HL-60/S4 treated with phorbol 12-myristate 13-acetate at 8.2 ng/mL for 4 days and 3 days (cell line): Measurements from ENCODE around the gene RPUSD4.

Source experiments
- in situ Hi-C: fragments of 300-500 bp; cut with MboI; formaldehyde crosslinking; loops from 2 replicates; pipeline ENCODE4 v1.15.0; 2022; ENCODE audit warnings: low sequenced_read_pairs

Gene RPUSD4

DNA sequence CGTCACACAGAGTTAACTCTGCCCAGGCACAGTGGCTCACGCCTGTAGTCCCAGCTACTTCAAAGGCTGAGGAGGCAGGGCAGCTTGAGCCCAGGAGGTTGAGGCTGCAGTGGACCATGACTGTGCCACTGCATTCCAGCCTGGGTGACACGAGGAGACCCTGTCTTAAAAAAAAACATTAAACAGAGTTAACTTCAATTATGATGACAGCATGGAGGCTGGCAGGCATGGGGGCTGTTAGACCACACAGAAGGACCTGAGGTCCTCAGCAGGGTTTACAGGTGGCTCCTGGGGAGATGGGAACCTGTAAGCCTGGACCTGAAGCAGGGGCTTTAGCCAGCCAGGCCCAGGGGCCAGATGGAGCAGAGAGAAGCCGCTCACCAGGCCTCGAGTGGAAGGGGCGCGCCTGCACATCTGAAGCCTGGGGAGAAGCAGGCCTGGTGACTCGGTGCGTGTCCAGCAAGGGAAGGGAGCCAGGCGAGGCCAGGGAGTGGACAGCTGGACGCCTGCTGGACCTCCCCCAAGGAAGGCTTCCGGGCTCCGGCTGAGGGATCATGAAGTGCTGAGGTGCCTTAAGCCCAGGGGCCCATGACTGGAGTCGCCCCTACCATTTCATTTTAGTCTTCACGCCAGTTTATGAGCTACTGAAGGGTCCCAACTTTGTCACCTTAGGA is 25.3 kb downstream of the RPUSD4 start:
- in situ Hi-C loops: loop anchor here (25.0 kb wide), 1 partner anchor 274 kb away; the partner anchor contains the start of genes DDX25 and PUS3

DNA sequence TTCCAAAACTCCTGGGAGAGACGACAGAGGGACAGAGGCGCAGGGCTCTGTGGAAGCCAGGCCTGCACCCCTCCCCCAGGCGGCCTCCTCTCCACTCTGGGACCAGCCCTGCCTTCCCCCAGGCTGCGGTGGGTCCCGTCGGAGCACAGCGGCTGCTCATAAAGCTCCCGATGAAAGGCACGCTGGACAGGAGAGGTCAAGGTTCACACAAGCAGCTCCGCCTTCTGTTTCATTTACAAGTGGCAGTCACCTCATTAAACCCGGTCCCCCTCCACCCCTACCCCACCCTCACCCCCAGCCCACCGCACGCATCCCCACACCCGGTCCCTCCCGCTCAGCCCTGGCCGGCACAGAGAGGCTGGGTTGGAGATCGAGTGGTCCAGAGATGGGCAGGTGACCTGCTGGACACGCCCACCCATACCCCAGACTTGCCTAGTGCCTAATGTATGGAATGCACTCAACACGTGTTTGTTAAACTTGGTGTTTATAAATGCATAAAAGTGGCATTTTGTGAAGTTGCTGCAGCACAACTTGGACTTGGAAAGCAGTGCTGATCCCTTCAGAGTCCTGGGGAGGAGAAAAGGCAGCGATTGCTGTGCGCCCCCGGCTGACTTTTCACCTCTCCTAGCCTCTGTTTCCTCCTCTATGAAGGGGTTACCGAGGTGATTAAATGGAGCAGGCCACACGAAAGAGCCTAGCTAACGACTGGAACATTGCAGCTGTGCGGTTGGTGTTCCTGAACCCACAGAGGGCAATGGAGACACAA is 26.0 kb downstream of the RPUSD4 start:
- in situ Hi-C loops: loop anchor here (25.0 kb wide), 1 partner anchor 273 kb away; the partner anchor contains the start of genes DDX25 and PUS3

DNA sequence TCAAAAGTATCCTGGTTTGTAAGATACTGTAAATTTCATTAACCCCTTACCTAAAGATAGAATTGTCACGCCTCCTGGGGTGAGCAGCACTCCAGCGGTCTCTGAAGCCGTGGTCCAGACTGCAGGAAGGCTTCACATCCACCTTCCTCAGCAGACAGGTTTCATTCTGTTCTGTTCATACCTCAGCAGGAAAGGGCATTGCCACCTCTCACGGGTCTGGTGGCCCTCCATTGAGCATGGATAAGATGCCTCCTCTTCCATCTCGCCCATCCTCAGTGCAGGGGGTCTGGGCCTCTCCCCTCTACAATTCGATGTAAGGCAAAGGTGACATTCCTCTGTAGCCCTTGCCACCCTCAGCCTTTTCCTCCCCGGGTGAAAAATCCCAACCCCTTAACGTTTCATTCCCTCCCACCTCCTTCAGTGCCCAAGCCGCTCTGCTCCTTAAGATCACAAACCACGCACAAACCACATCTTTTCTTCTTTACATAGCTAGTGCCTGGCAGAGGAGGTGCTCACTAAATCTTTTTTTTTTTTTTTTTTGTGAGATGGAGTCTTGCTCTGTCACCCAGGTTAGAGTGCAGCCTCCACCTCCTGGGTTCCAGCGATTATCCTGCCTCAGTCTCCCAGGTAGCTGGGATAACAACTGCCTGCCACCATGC is 28.5 kb downstream of the RPUSD4 start:
- in situ Hi-C loops: loop anchor here (25.0 kb wide), 1 partner anchor 271 kb away; the partner anchor contains the start of genes DDX25 and PUS3

DNA sequence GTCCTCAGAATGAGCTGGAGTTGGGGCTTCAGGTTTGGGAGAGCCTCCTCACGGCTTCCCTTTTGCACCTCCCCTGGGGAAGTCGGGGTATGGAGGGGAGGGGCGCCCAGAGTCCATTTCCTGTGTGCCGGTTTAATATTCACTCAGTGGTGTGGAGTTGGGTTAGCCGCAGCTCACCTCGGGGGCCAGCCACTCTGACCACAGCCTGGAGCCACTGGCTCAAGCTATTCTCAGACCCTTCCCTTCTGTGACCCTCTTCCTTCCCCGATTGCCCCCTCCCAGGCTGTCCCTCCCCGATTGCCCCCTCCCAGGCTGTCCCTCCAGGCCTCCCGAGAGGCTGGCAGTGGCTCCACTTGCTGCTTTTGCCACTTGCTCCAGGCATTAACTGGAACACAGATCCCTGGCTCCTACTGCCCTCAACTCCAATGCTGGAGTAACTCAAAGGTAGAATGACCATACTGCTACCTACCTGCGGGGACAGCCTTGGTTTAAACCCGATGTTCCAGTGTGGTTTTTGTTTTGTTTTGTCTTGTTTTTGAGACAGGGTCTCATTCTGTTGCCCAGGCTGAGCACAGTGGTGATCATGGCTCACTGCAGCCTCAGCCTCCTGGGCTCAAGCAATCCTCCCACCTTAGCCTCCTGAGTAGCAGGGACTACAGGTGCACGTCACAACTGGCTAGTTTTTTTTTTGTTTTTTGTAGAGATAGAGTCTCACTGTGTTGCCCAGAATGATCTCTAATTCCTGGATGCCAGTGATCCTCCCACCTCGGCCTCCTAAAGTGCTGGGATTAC is 29.3 kb downstream of the RPUSD4 start:
- in situ Hi-C loops: loop anchor here (25.0 kb wide), 1 partner anchor 270 kb away; the partner anchor contains the start of genes DDX25 and PUS3

DNA sequence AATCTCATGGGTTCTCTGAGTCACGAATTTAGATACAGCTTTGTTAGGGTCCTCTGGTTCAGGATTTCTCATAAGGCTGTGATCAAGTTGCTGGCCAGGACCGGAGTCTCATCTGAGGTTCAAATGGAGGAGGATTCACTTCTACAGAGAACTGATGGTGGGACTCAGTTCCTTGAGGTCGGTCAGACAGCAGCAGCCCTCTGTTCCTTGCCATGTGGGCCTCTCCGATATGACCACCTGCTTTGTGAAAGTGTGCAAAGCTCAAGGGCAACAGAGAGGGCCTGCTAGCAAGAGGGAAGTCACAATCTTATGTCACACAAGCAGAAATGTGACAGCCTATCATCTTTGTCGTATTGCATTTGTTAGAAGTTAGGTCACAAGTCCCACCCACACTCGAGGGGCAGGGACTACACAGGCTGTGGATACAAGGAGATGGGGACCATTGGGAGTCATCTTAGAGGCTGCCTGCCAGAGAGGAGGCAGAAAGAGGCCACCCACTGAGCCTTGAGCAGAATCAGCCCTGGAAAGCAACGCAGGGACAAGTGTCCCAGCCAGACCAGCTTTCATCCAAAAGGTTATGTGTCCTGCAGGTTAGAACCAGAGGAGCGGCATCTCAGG is 34.5 kb downstream of the RPUSD4 start:
- in situ Hi-C loops: loop anchor here (25.0 kb wide), 1 partner anchor 265 kb away; the partner anchor contains the start of genes DDX25 and PUS3

DNA sequence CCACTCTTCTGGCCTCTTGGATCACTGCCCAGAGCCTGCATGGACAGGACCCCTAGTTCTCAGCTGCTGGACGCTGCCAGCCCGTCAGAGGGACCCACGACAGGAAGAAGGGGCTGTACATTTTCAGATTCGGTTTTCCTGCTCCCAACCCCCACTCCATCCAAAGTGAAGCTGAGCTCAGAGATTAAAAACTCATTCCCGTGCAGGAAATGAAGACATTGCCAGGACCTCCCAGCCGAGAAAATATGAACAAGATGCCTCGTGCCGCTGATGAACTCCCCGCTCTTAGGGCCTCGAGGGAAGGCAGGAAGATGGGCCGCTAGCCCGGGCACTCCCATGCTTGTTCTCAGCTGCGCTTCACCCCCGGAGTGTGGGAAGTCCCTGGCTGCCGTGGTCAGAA is 36.1 kb downstream of the RPUSD4 start:
- in situ Hi-C loops: loop anchor here (25.0 kb wide), 1 partner anchor 263 kb away; the partner anchor contains the start of genes DDX25 and PUS3

DNA sequence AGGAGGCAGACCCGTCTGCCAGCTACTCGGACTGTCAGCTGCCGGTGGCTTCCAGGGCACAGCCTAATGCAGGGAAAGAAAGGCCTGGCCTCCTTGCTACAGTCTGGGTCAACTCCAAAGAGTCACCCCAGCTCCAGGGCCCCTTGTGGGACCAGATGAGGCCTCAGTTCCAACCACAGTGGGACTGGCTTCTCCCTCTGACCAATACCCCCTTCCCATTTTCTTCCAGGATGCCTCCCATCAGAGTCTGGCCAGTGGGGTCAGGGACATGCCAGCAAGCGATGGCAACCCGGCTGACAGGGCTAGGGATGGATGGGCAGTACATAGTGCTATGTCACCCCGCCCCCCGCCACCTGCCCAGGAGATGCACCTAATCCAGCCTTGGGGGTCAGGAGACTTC is 36.6 kb downstream of the RPUSD4 start:
- in situ Hi-C loops: loop anchor here (25.0 kb wide), 1 partner anchor 263 kb away; the partner anchor contains the start of genes DDX25 and PUS3

DNA sequence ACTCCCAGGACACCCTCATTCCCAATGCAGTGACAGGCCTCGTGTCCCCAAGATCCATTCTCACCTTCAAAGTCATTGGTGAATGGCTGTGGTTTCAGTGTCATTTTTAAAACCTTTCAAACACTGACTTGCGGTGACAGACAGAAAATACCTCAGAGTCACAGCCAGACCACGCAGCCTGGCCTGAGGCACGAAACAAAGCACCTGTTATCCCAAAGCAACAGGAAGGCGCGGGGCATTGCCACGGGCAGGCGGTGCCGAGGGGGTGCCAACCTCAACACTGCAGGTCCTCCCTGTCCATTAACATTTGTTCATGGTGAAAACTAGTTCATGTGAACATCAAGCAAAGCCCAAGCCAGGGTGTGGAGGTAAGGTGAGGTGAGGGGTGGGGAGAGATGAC is 38.2 kb downstream of the RPUSD4 start:
- in situ Hi-C loops: no loop called here

DNA sequence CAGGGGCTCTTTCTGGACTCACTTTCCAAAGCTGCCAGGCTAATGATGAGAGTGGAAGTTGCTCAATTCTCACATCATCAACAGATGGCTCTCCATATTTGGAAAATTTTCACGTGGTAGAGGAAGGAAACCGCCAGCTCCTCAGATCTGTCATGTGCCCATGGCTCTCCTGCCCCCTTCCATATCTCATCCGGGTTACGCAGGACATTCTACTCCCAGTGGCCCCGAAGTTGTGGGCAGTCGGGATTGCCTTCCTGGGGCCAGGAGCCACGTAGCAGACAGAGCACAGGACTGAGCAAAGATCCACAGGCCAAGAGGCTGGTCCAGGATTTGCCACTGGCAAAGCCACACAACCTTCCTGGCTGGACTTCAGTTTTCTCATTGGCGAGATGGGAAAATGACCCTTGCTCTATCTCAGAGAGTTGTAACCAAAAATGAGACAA is 38.8 kb downstream of the RPUSD4 start:
- in situ Hi-C loops: no loop called here

DNA sequence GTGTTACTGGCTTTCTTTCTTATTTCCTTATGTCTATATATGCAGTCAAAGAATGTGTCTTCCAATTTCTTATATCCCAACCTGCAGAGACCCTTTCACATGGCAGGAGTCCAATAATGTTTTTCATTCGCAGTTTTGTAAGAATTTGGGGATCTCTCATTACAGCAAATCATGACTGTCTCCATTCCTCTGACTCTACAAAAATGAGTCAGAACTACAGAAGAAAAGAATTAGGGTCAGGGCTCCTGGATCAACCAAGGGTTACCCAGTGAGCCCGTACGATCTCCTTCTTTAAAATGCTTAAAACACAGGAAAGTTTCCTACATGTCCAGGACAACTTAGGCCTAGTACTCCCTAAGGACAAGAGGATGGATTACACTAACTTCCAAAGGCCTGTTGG is 42.2 kb downstream of the RPUSD4 start:
- in situ Hi-C loops: no loop called here

DNA sequence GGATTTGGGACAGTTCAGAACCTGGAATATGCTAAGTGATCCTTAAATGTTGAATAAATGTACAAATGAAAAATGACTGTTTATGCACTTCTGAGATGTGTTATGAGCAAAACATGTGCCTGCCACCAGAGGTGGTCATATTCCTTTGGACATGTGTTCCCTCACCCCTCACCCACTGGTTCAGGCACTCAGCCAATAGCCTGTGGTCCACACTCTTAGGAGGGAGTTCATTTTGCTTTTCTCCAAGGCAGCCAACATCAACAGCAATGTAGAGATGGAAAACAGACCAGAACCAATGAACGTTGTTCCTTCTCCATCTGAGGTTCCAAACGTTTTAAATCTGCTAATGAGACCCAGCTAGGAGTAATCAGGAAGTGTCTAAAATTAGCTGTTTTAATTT is 44.0 kb downstream of the RPUSD4 start:
- in situ Hi-C loops: no loop called here

DNA sequence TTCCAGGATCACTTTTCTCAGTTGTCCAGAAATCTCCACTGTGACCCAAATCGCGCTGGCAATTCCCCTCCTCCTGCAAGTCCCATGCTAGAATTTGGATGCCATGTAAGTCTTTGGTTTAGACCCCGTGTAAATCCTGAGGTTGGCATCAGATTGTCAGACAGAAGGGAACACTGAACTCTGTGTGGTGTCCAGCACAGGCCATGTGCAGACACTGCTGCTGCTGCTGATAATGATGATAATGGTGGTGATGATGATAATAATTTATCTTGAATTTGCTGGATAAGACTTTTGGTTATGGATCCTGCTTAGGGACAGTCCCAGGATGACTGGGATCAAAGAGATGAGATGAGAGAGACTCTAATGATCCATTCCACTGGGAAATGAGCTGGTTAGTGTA is 45.0 kb downstream of the RPUSD4 start:
- in situ Hi-C loops: no loop called here

DNA sequence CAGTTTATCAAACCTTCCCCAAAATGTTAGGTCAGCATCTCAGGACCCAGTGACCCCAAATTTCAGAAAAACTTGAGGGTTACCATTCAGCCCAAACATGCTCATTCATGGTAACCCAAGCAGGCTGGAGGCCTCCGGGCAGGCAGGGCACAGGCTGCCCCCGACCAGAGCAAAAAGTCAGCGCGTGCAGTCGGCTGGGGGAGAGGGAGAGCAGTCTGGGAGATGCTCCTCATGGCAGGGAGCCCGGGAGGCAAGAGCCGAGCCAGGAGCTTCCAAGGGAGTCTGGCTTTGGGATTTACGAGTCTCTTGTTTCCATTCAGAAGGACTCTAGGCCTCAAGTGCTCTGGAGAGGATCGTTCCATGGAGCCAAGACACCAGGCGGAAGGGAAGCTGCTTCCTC is 45.7 kb downstream of the RPUSD4 start:
- in situ Hi-C loops: no loop called here

DNA sequence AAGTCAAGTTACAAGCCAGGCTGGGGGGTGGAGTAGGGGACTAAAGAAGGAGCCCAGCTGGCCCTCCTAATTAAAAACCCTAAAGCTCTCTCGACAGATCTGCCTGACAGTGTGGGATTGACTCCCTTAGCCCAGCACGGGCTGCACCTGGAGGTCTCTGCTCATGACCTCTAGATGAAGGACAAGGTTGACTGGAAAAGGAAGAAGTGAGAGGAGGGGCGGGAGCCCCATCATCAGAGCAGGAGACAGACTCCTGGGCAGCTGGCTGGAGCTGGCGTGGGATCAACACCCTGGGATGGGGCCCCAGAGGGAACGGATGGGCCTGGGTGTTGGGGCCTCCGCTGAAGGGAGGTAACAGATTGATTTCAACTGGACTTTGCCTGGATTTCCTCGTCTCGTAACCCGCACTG is 46.1 kb downstream of the RPUSD4 start:
- in situ Hi-C loops: no loop called here

DNA sequence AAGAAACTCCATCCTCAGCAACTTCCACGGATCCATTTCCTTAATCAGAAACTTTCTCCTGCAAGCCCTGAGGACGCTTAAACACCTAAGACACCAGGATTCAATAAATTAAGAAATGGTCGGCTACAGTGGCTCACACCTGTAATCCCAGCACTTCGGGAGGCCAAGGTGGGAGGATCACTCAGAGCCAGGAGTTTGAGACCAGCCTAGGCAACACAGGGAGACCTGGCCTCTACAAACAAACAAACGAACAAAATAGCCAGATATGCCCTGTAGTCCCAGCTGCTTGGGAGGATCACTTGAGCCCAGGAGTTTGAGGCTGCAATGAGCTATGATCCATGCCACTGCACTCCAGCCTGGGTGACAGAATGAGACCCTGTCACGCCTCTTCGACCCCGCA is 46.7 kb downstream of the RPUSD4 start:
- in situ Hi-C loops: no loop called here

DNA sequence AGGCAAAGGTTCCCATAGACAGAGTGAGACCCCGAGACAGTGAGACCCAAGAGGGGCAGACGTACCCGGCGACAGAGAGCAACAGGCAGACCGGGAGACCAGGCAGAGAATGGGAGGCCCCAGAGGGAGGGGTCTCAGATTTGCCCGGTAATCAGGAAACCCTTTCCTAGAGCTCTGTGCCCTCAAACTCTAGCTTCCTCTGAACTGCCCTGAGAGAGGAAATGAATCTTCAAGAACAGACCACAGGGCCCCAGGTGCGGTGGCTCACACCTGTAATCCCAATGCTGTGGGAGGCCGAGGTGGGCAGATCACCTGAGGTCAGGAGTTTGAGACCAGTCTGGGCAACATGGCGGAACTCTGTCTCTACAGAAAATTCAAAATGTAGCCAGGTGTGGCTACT is 47.7 kb downstream of the RPUSD4 start:
- in situ Hi-C loops: no loop called here

DNA sequence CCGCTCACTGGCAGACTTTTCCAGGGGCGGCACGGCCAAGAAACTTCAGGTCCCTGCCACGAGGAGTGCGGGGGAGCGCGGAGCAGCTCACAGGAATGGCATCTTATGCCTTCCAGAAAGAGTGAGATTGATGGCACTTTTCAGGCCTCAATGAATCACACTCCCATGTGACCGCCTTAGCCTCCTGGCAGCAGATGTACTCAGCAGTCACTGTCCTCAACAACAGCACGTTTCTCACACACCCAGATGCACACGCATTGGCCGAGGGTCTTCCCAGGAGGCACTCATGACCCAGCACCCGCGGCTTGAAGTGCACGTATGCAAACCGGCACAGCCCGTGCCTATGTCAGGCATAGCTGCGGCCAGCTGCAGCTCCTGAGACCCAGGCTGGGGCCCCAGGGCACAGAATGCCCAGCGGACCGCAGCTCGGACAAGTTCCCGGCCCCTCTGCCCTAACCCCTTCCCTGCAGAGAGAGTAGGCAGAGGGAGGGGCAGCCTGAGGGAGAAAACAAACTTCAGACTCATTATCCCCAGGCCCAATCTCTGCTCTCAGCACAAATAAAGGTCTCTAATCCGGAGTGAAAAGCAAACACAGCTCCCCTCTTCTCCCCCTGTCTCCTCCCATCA is 48.3 kb downstream of the RPUSD4 start:
- in situ Hi-C loops: no loop called here

DNA sequence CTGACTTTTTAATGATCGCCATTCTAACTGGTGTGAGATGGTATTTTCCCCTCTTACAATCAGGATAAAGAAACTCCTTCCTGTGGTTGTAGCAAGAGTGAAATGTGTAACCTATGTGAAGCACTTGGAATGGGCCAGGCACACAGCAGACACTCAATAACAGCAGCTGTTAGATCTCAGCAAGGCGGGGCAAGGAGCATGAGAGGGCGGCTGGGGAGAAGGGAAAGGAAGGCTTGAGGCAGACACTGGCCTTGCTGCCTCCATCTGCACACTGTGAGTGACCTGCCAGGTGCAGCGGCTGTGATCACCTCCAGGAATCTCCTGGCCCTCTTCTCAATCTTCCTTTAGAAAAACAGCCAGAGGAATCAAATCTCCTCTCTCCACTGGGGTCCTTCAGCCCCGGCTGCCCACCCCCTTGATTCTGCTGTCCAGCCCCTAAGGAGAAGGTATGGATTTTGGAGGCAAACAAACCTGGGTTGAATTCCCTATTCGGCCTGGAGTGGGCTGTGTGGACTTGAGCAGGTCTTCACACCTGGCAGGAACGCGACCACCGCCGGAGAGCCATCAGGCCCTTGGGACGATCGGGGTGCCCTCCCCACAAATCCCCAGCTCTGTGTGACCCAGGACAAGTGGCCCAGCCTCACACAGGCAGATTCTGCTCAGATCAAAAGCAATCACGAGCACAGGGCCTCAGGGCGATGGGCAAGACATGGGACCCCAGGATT is 49.0 kb downstream of the RPUSD4 start:
- in situ Hi-C loops: no loop called here

DNA sequence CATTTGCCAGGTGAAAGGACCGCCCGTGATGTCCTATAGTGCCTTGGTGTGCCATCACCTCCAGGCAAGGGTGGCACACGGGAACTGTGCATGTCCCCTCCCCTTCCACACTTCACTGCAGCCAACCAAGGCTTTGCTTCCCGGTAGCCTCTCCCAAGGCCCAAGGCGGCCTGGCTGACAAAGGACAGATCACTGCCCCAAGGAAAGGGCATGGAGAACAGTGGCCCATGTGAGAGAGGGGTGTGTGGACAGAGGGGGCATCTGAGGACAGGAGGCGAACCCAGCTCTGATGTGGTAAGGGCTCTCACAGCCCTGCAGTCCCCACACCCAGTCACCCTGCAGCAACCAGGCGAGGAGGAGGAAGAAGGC is 50.4 kb downstream of the RPUSD4 start:
- in situ Hi-C loops: no loop called here
